ENCODE measurements around the gene INPP5F. TPM values are rescaled to one million over a fixed set of nuclear protein-coding genes. Genes with fewer than 3 reads are reported as not detected.

INPP5F gene
- total RNA-seq, 1 donor from 2014 or later: 46.1 TPM

GRCh38 chr10:119806334-119807130, 80.7 kb downstream of the INPP5F start:
- no peak for TF ChIP-seq CTCF (IDR thresholded peaks at IDR 0.05; ENCODE audit: unreplicated experiment)
- Mint-ChIP-seq H3K4me3 (ENCODE audit: low read depth) (no peak overlapping the region), H3K9me3 (ENCODE audit: low read depth) (no peaks in the 10 kb centered on the region), H3K4me1 (ENCODE audit: low read depth) (no peaks in the 10 kb centered on the region), H3K27me3 (no peaks in the 10 kb centered on the region), H3K36me3 (ENCODE audit: insufficient read depth) (peaks cover 8% of the 10 kb centered on the region), H3K27ac (no peak overlapping the region)
- no peak for DNase-seq (ENCODE audit: low spot score, unreplicated experiment)

GRCh38 chr10:119807960-119808697, 82.3 kb downstream of the INPP5F start:
- Mint-ChIP-seq H3K36me3 (ENCODE audit: insufficient read depth) (peaks cover 8% of the 10 kb centered on the region), H3K4me1 (ENCODE audit: low read depth) (no peaks in the 10 kb centered on the region), H3K27ac (no peak overlapping the region), H3K27me3 (no peaks in the 10 kb centered on the region), H3K9me3 (ENCODE audit: low read depth) (no peaks in the 10 kb centered on the region), H3K4me3 (ENCODE audit: low read depth) (no peak overlapping the region)
- no peak for TF ChIP-seq CTCF (IDR thresholded peaks at IDR 0.05; ENCODE audit: unreplicated experiment)
- no peak for DNase-seq (ENCODE audit: low spot score, unreplicated experiment)

- Mint-ChIP-seq H3K9me3 (ENCODE audit: low read depth) (no peaks in the 10 kb centered on the region), H3K4me1 (ENCODE audit: low read depth) (no peaks in the 10 kb centered on the region), H3K27ac (no peak overlapping the region), H3K27me3 (no peaks in the 10 kb centered on the region), H3K36me3 (ENCODE audit: insufficient read depth) (peaks cover 12% of the 10 kb centered on the region), H3K4me3 (ENCODE audit: low read depth) (no peak overlapping the region)
- no peak for DNase-seq (ENCODE audit: low spot score, unreplicated experiment)
- no peak for TF ChIP-seq CTCF (IDR thresholded peaks at IDR 0.05; ENCODE audit: unreplicated experiment)
Measured at GRCh38 chr10:119811122-119811521, 85.3 kb downstream of the INPP5F start.

GRCh38 chr10:119812684-119813083, 86.8 kb downstream of the INPP5F start:
- H3K9me3 Mint-ChIP-seq (ENCODE audit: low read depth): no peaks in the 10 kb centered on the region
- H3K27me3 Mint-ChIP-seq: no peaks in the 10 kb centered on the region
- TF ChIP-seq CTCF (IDR thresholded peaks at IDR 0.05; ENCODE audit: unreplicated experiment): no peak
- no peak for DNase-seq (ENCODE audit: low spot score, unreplicated experiment)
- no peaks in the 10 kb centered on the region for H3K4me1 Mint-ChIP-seq (ENCODE audit: low read depth)
- no peak overlapping the region for H3K4me3 Mint-ChIP-seq (ENCODE audit: low read depth)
- peaks cover 12% of the 10 kb centered on the region for H3K36me3 Mint-ChIP-seq (ENCODE audit: insufficient read depth)
- H3K27ac Mint-ChIP-seq: no peak overlapping the region

- Mint-ChIP-seq H3K36me3 (ENCODE audit: insufficient read depth) (peaks cover 12% of the 10 kb centered on the region), H3K4me3 (ENCODE audit: low read depth) (no peak overlapping the region), H3K4me1 (ENCODE audit: low read depth) (peaks cover 5% of the 10 kb centered on the region), H3K27ac (no peak overlapping the region), H3K27me3 (no peaks in the 10 kb centered on the region), H3K9me3 (ENCODE audit: low read depth) (no peaks in the 10 kb centered on the region)
- TF ChIP-seq CTCF (IDR thresholded peaks at IDR 0.05; ENCODE audit: unreplicated experiment): no peak
- DNase-seq (ENCODE audit: low spot score, unreplicated experiment): no peak
Measured at GRCh38 chr10:119815671-119816070, 89.8 kb downstream of the INPP5F start.

Data from progenitor cell of endocrine pancreas (in vitro differentiated cells).